ENCODE results near the gene DYNLRB2. TPM values are rescaled to one million over a fixed set of nuclear protein-coding genes. Genes with fewer than 3 reads are reported as not detected.

Gene DYNLRB2
- polyA plus RNA-seq, 1 of the 3 experiments (the other 2 are of a cell fraction), result 0.44 TPM

- Histone ChIP-seq H3K9me3 (no peaks in the 10 kb centered on the region), H4K20me1 (ENCODE audit: insufficient read depth) (no peaks in the 10 kb centered on the region), H3K27ac (ENCODE audit: low read depth in 2 of 2, low read length in 1 of 2) (no peak overlapping the region), H3K27me3 (ENCODE audit: insufficient read depth) (no peaks in the 10 kb centered on the region), H3K4me3 (ENCODE audit: low read depth in 2 of 2, low read length in 1 of 2) (no peak overlapping the region), H3K4me1 (ENCODE audit: control insufficient read depth in 1 of 2, insufficient read depth in 2 of 2, low read depth in 1 of 2, low read length in 1 of 2) (no peaks in the 10 kb centered on the region), H3K9ac (no peak overlapping the region), H3K4me2 (no peak overlapping the region), H3F3A (replicated peaks; ENCODE audit: insufficient read depth) (no peaks in the 10 kb centered on the region), H2AFZ (ENCODE audit: low read depth) (no peak overlapping the region), H3K79me2 (ENCODE audit: insufficient read depth) (no peaks in the 10 kb centered on the region), H3K9me2 (no peaks in the 10 kb centered on the region), H3K36me3 (replicated peaks in 1 of 2; ENCODE audit: control insufficient read depth in 1 of 2, insufficient read depth in 2 of 2, low read length in 1 of 2) (no peaks in the 10 kb centered on the region)
- WGBS (ENCODE audit: low lambda C conversion rate), result 17% methylated on average over 3 of the region's 3 CpGs
- CTCF ChIA-PET, result no interaction called here
- DNase-seq, result no peak
- no peak for TF ChIP-seq JUND (IDR thresholded peaks at IDR 0.05)
- TF ChIP-seq TAF1 (IDR thresholded peaks at IDR 0.05; ENCODE audit: borderline replicate concordance, low read depth, low read length), result no peak
- no peak for TF ChIP-seq FOSL2 (IDR thresholded peaks at IDR 0.05; ENCODE audit: borderline replicate concordance, low read depth)
- no peak for TF ChIP-seq SMC3 (IDR thresholded peaks at IDR 0.05; ENCODE audit: low read depth, low read length)
- TF ChIP-seq NRF1 (IDR thresholded peaks at IDR 0.05; ENCODE audit: low read depth, low read length), result no peak
- TF ChIP-seq RFX5 (IDR thresholded peaks at IDR 0.05; ENCODE audit: low read length), result no peak
- TF ChIP-seq RAD21 (IDR thresholded peaks at IDR 0.05; ENCODE audit: low read length), result no peak
- TF ChIP-seq PBX3 (IDR thresholded peaks at IDR 0.05), result no peak
- no peak for TF ChIP-seq RXRA (IDR thresholded peaks at IDR 0.05; ENCODE audit: borderline replicate concordance, low read depth)
- POLR2A ChIA-PET, result no interaction called here
These were observed 58.7 kb downstream of the DYNLRB2 start for GRCh38 chr16:80599466-80599865.

Data from SK-N-SH (cell line).